DND-41 (cell line): ENCODE data around the gene MPV17L2.

ENCODE experiments used
- CTCF ChIP-seq: IDR thresholded peaks from 2 replicates; pipeline ENCODE4 v1.5.1; 2012; ENCODE audit warnings: borderline replicate concordance, low read length, moderate library complexity, mild to moderate bottlenecking; ENCODE audit not compliant: poor library complexity, severe bottlenecking; ENCODE audit errors: extremely low read depth
- EZH2 ChIP-seq: IDR thresholded peaks from 3 replicates; pipeline ENCODE4 v1.6.1; 2012; ENCODE audit warnings: borderline replicate concordance, low read depth, mild to moderate bottlenecking, moderate library complexity, low read length, inconsistent platforms; ENCODE audit not compliant: severe bottlenecking

- no peak for TF ChIP-seq CTCF
- TF ChIP-seq EZH2 = no peak
These were observed 29.1 kb downstream of the MPV17L2 start for GRCh38 chr19:18221815-18222725.
